Caco-2 (cell line): ENCODE results near the gene RAF1. TPM values are rescaled to one million over a fixed set of nuclear protein-coding genes. Genes with fewer than 3 reads are reported as not detected.

Source experiments
- BruUV-seq: library from RNA; stranded (reverse); fragments of 400-500 nt; replicated peaks from 2 replicates; lab custom pipeline; 2021; lab: Mats Ljungman, UMichigan
- CTCF ChIA-PET: fragments of 300-600 bp; sonication (Branson Sonifier 250); formaldehyde crosslinking; loops from one replicate; lab custom pipeline; 2022; ENCODE audit warnings: antibody characterized with exemption; lab: Charles Lee
- POLR2A ChIA-PET: fragments of 300-600 bp; sonication (Branson Sonifier 250); formaldehyde crosslinking; loops from one replicate; lab custom pipeline; 2022; ENCODE audit warnings: antibody characterized with exemption; lab: Charles Lee
- DNase-seq, 2 experiments: peaks; one replicate each; pipeline versions ENCODE4 v3.0.0 to v3.0.0-alpha.2; 2020 to 2022
- H3K27me3 ChIP-seq: replicated peaks from 2 replicates; pipeline ENCODE4 v1.6.0; 2011; ENCODE audit warnings: low read length; ENCODE audit not compliant: control insufficient read depth, insufficient read depth
- H3K36me3 ChIP-seq: 2 replicates; pipeline ENCODE4 v1.5.1; 2011; ENCODE audit warnings: low read length; ENCODE audit not compliant: control insufficient read depth, insufficient read depth
- H3K4me1 ChIP-seq: fragments of 250-450 bp; sonication (Bioruptor Pico); 2 replicates; pipeline ENCODE4 v1.5.1; 2020; ENCODE audit warnings: mild to moderate bottlenecking
- H3K4me3 ChIP-seq: 2 replicates; pipeline ENCODE4 v1.5.1; 2011; ENCODE audit warnings: low read depth, mild to moderate bottlenecking, control low read depth, low read length
- H3K9me3 ChIP-seq: fragments of 250-450 bp; sonication (Bioruptor Pico); 2 replicates; pipeline ENCODE4 v1.5.1; 2020; ENCODE audit warnings: mild to moderate bottlenecking, moderate library complexity
- H3K27ac Mint-ChIP-seq: one replicate; pipeline ENCODE4 v1.8.0; 2022; ENCODE audit warnings: mixed read lengths; ENCODE audit not compliant: unreplicated experiment
- H3K27me3 Mint-ChIP-seq: one replicate; pipeline ENCODE4 v1.8.0; 2022; ENCODE audit warnings: mixed read lengths; ENCODE audit not compliant: insufficient read depth, unreplicated experiment
- H3K36me3 Mint-ChIP-seq: one replicate; pipeline ENCODE4 v1.8.0; 2022; ENCODE audit warnings: mild to moderate bottlenecking, mixed read lengths; ENCODE audit not compliant: insufficient read depth, unreplicated experiment
- H3K4me1 Mint-ChIP-seq: one replicate; pipeline ENCODE4 v1.8.0; 2022; ENCODE audit warnings: low read depth, mixed read lengths; ENCODE audit not compliant: unreplicated experiment
- H3K4me3 Mint-ChIP-seq: one replicate; pipeline ENCODE4 v1.8.0; 2022; ENCODE audit warnings: mild to moderate bottlenecking, moderate library complexity, mixed read lengths; ENCODE audit not compliant: unreplicated experiment
- H3K9me3 Mint-ChIP-seq: one replicate; pipeline ENCODE4 v1.8.0; 2022; ENCODE audit warnings: mixed read lengths; ENCODE audit not compliant: unreplicated experiment
- intact Hi-C: fragments of 100-400 bp; cut with micrococcal nuclease; formaldehyde crosslinking; loops from one replicate; pipeline ENCODE4 v1.10.0; 2022; ENCODE audit not compliant: unreplicated experiment
- total RNA-seq: library from RNA; stranded (reverse); gene quantifications from 2 replicates; pipeline ENCODE4 v1.2.3, GENCODE V29; 2022
- TF ChIP-seq, protein P1 (sequence below), 2 experiments: fragments of 200-600 bp in 1 of 2; IDR thresholded peaks; 1 replicate in 1 of 2; 2 replicates in 1 of 2; pipeline versions ENCODE4 v1.5.1 to v1.8.0; 2011 to 2022; ENCODE audit warnings: antibody characterized with exemption in 1 of 2, control low read depth in 1 of 2, inconsistent platforms in 1 of 2, low read depth in 1 of 2, low read length in 1 of 2, mild to moderate bottlenecking in 1 of 2, moderate library complexity in 1 of 2; ENCODE audit not compliant: insufficient read depth in 1 of 2, severe bottlenecking in 1 of 2, unreplicated experiment in 1 of 2

Gene RAF1
- total RNA-seq, 1 experiment from 2014 or later = 93.6 TPM

GRCh38 chr3:12574131-12574530 is 89.8 kb downstream of the RAF1 start:
- CTCF ChIA-PET = no interaction called here
- no TSS peak for BruUV-seq
- Mint-ChIP-seq H3K36me3 (peaks cover 89% of the 10 kb centered on the region), H3K27me3 (no peaks in the 10 kb centered on the region), H3K9me3 (no peaks in the 10 kb centered on the region), H3K4me1 (no peaks in the 10 kb centered on the region), H3K27ac (no peak overlapping the region), H3K4me3 (no peak overlapping the region)
- 0 out of 2 replicates have a peak, but pooled peaks cover 2% of the 10 kb centered on the region for H3K9me3 ChIP-seq
- intact Hi-C loops = no loop called here
- H3K4me3 ChIP-seq = no peak overlapping the region
- no peaks in the 10 kb centered on the region for H3K27me3 ChIP-seq
- POLR2A ChIA-PET = no interaction called here
- no peaks in the 10 kb centered on the region for H3K4me1 ChIP-seq
- no peak for DNase-seq
- TF ChIP-seq, protein P1, sequence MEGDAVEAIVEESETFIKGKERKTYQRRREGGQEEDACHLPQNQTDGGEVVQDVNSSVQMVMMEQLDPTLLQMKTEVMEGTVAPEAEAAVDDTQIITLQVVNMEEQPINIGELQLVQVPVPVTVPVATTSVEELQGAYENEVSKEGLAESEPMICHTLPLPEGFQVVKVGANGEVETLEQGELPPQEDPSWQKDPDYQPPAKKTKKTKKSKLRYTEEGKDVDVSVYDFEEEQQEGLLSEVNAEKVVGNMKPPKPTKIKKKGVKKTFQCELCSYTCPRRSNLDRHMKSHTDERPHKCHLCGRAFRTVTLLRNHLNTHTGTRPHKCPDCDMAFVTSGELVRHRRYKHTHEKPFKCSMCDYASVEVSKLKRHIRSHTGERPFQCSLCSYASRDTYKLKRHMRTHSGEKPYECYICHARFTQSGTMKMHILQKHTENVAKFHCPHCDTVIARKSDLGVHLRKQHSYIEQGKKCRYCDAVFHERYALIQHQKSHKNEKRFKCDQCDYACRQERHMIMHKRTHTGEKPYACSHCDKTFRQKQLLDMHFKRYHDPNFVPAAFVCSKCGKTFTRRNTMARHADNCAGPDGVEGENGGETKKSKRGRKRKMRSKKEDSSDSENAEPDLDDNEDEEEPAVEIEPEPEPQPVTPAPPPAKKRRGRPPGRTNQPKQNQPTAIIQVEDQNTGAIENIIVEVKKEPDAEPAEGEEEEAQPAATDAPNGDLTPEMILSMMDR (IDR thresholded peaks at IDR 0.05; ENCODE audit: insufficient read depth in 1 of 2, low read depth in 1 of 2, low read length in 1 of 2, severe bottlenecking in 1 of 2, unreplicated experiment in 1 of 2) = no peak
- H3K36me3 ChIP-seq = peaks cover 1% of the 10 kb centered on the region

- ChIA-PET CTCF (no interaction called here), POLR2A (no interaction called here)
- intact Hi-C loops = no loop called here
- no TSS peak for BruUV-seq
- Histone ChIP-seq H3K27me3 (no peaks in the 10 kb centered on the region), H3K4me3 (no peak overlapping the region), H3K9me3 (no peaks in the 10 kb centered on the region), H3K36me3 (no peaks in the 10 kb centered on the region; the same call in none of the 2 replicates), H3K4me1 (no peaks in the 10 kb centered on the region)
- DNase-seq = no peak
- TF ChIP-seq, protein P1 (IDR thresholded peaks at IDR 0.05; ENCODE audit: insufficient read depth in 1 of 2, low read depth in 1 of 2, low read length in 1 of 2, severe bottlenecking in 1 of 2, unreplicated experiment in 1 of 2) = no peak
- Mint-ChIP-seq H3K27me3 (no peaks in the 10 kb centered on the region), H3K36me3 (peaks cover 80% of the 10 kb centered on the region), H3K4me3 (no peak overlapping the region), H3K27ac (no peak overlapping the region), H3K9me3 (no peaks in the 10 kb centered on the region), H3K4me1 (no peaks in the 10 kb centered on the region)
Measured at GRCh38 chr3:12571986-12572385, 91.9 kb downstream of the RAF1 start.

- Histone ChIP-seq H3K9me3 (peaks cover 3% of the 10 kb centered on the region; the same call in 1 of the 2 replicates), H3K36me3 (no peaks in the 10 kb centered on the region; the same call in none of the 2 replicates), H3K4me1 (no peaks in the 10 kb centered on the region), H3K4me3 (no peak overlapping the region), H3K27me3 (no peaks in the 10 kb centered on the region)
- intact Hi-C loops = no loop called here
- no TSS peak for BruUV-seq
- Mint-ChIP-seq H3K4me1 (no peaks in the 10 kb centered on the region), H3K27me3 (no peaks in the 10 kb centered on the region), H3K4me3 (no peak overlapping the region), H3K36me3 (peaks cover 60% of the 10 kb centered on the region), H3K27ac (peak overlapping the region; percentile 28), H3K9me3 (no peaks in the 10 kb centered on the region)
- no peak for DNase-seq
- ChIA-PET POLR2A (no interaction called here), CTCF (no interaction called here)
- TF ChIP-seq, protein P1 (IDR thresholded peaks at IDR 0.05; ENCODE audit: insufficient read depth in 1 of 2, low read depth in 1 of 2, low read length in 1 of 2, severe bottlenecking in 1 of 2, unreplicated experiment in 1 of 2) = no peak
Measured at GRCh38 chr3:12569836-12570235, 94.1 kb downstream of the RAF1 start.
